Activated T-cell treated with anti-CD3 and anti-CD28 coated beads, Interleukin-2, amount 50 U/mL, for 72 hours (primary cell): ENCODE results near the gene TCERG1L. TPM values are rescaled to one million over a fixed set of nuclear protein-coding genes. Genes with fewer than 3 reads are reported as not detected.
A peak's percentile ranks its signal among the peaks of the same experiment; 100 is the strongest.
"Not testable (repeated sequence)": the region's sequence is repeated elsewhere in the genome, so short reads cannot be mapped to it uniquely, and the experiment has no call there.

Source experiments
- ATAC-seq, 2 donors: fragments of 150-1000 bp; cut with Tn5 transposase; replicated peaks in 1 of 2; 2 replicates each; pipeline ENCODE4 v1.10.0; 2021; ENCODE audit warnings: moderate library complexity in 2 of 2, mild to moderate bottlenecking in 1 of 2
- DNase-seq, 2 donors: peaks; one replicate each; pipeline ENCODE4 v3.0.0; 2021 to 2022; ENCODE audit warnings: mixed read lengths in 1 of 2
- H3K27ac Mint-ChIP-seq: one replicate; pipeline ENCODE4 v1.8.0; 2022; ENCODE audit warnings: mild to moderate bottlenecking, moderate library complexity, mixed read lengths
- H3K27me3 Mint-ChIP-seq: one replicate; pipeline ENCODE4 v1.8.0; 2022; ENCODE audit warnings: low read depth, mixed read lengths
- H3K36me3 Mint-ChIP-seq, 2 donors: one replicate each; pipeline ENCODE4 v1.8.0; 2022; ENCODE audit warnings: mixed read lengths in 2 of 2, mild to moderate bottlenecking in 1 of 2; ENCODE audit not compliant: insufficient read depth in 2 of 2
- H3K4me1 Mint-ChIP-seq: one replicate; pipeline ENCODE4 v1.8.0; 2022; ENCODE audit warnings: low read depth, mixed read lengths
- H3K4me3 Mint-ChIP-seq, 2 donors: one replicate each; pipeline ENCODE4 v1.8.0; 2022; ENCODE audit warnings: mild to moderate bottlenecking in 2 of 2, mixed read lengths in 2 of 2, moderate library complexity in 2 of 2
- H3K9me3 Mint-ChIP-seq, 2 donors: one replicate each; pipeline ENCODE4 v1.8.0; 2022; ENCODE audit warnings: mixed read lengths in 2 of 2
- total RNA-seq, 2 donors: library from RNA; stranded (reverse); gene quantifications; one replicate each; pipeline ENCODE4 v1.2.3, GENCODE V29; 2022

The TCERG1L gene
- total RNA-seq, 2 donors from 2014 or later: 0.09 TPM; not detected in 1

DNA sequence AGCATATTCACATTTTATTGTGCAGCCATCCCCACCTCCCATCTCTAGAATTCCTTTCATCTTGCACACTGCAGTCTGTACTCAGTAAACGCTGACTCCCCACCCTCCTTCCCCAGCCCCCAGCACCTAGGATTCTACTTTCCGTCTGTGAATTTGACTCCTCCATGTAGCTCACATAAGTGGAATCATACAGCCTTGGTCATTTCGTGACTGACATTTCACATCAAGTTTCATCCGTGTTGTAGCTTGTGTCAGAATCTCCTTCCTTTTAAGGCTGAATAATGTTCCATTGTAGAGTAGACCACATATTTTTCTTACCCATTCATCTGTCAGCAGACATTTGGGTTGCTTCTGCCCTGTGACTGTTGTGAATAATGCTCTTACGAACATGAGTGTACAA, 26.2 kb upstream of the TCERG1L start:
- Mint-ChIP-seq H3K4me3 (no peak overlapping the region), H3K27ac (no peak overlapping the region), H3K4me1 (no peaks in the 10 kb centered on the region), H3K9me3 (peaks cover 2 to 10% of the 10 kb centered on the region in 2 donors), H3K36me3 (peaks cover 0 to 3% of the 10 kb centered on the region in 2 donors), H3K27me3 (no peaks in the 10 kb centered on the region)
- DNase-seq (no peak), ATAC-seq (no peak)

DNA sequence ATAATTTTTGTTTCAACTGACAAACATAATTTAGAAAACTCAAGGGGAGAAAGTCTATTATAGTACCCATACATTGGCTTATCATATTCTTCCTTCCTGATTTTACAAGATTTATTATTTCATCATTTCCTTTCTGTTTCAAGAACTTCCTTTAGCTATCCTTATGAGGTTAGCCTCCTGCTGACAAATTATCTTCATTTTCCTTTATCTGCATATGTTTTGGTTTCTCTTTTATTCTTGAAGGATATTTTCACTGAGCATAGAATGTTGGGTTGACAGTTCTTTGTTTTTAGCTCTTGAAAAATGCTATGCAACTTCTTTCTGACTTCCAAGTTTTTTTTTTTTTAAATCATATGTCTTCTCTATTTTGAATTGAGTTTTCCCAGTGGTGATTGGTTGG, 21.3 kb upstream of the TCERG1L start:
- H3K27me3 Mint-ChIP-seq: no peaks in the 10 kb centered on the region
- no peak for ATAC-seq
- H3K27ac Mint-ChIP-seq: no peak overlapping the region
- H3K9me3 Mint-ChIP-seq: peaks cover 0 to 2% of the 10 kb centered on the region in 2 donors
- no peak for DNase-seq
- H3K4me3 Mint-ChIP-seq: no peak overlapping the region
- peaks cover 0 to 1% of the 10 kb centered on the region in 2 donors for H3K36me3 Mint-ChIP-seq
- no peaks in the 10 kb centered on the region for H3K4me1 Mint-ChIP-seq

DNA sequence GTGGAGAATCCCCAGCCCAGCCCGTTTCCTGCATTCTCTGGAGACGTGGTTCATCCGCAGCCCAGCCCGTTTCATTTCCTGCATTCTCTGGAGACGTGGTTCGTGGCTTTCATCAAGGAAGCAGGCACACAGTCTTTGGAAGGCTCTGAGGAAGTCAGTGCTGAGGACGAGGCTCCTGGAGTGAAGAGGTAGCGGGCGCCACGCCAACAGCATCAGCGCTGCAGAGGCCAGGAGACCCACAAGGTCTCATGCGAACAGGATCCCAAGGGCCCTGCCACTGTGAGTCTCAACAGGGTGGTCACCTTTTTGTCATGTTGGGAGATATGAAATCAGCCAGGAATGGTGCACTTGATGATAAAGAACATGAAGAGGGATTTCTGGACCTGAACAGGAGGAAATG, 12.4 kb upstream of the TCERG1L start:
- H3K9me3 Mint-ChIP-seq: no peaks in the 10 kb centered on the region
- ATAC-seq (no peak), DNase-seq (no peak)
- no peak overlapping the region for H3K27ac Mint-ChIP-seq
- H3K36me3 Mint-ChIP-seq: no peaks in the 10 kb centered on the region
- no peaks in the 10 kb centered on the region for H3K4me1 Mint-ChIP-seq
- H3K27me3 Mint-ChIP-seq: peaks cover 6% of the 10 kb centered on the region
- no peak overlapping the region for H3K4me3 Mint-ChIP-seq

DNA sequence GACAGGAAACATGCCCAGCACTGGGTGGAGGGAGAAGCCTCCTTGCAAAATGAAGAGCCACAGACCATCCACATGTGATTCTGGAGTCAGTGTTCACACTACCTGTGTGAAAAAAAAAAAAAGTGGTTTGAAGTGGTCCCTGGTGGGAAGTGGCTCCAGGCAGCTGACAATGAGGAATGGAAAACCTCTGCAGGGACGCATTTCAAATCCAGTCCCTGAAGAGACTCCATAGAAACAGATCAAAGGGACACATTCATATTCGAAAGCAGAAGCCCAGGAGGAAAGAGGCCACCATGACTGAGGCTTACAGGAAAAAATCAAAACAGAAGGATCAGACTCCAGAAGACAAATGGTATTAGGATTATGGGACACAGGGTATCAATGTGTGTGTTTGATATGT, 11.5 kb upstream of the TCERG1L start:
- H3K27ac Mint-ChIP-seq: no peak overlapping the region
- no peak for ATAC-seq
- no peaks in the 10 kb centered on the region for H3K9me3 Mint-ChIP-seq

DNA sequence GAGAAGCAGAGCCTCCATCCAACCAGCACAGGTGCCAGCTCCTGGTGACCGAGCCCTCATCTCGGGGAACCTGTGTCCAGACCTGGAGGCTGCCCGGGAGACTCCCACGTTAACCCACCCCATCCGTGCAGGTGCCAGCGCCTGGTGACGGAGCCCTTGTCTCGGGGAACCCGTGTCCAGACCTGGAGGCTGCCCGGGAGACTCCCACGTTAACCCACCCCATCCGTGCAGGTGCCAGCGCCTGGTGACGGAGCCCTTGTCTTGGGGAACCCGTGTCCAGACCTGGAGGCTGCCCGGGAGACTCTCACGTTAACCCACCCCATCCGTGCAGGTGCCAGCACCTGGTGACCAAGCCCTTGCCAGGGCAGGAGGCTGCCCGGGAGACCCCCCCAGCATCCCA, 11.1 kb upstream of the TCERG1L start:
- H3K4me1 Mint-ChIP-seq, ATAC-seq, H3K9me3 Mint-ChIP-seq, H3K27ac Mint-ChIP-seq, H3K27me3 Mint-ChIP-seq, DNase-seq, H3K4me3 Mint-ChIP-seq, H3K36me3 Mint-ChIP-seq: not testable (repeated sequence)

More for the DNA sequence above, 11.5 kb upstream of the TCERG1L start:
- no peak for DNase-seq
- Mint-ChIP-seq H3K4me3 (no peak overlapping the region), H3K36me3 (no peaks in the 10 kb centered on the region), H3K27me3 (peaks cover 6% of the 10 kb centered on the region), H3K4me1 (no peaks in the 10 kb centered on the region)

DNA sequence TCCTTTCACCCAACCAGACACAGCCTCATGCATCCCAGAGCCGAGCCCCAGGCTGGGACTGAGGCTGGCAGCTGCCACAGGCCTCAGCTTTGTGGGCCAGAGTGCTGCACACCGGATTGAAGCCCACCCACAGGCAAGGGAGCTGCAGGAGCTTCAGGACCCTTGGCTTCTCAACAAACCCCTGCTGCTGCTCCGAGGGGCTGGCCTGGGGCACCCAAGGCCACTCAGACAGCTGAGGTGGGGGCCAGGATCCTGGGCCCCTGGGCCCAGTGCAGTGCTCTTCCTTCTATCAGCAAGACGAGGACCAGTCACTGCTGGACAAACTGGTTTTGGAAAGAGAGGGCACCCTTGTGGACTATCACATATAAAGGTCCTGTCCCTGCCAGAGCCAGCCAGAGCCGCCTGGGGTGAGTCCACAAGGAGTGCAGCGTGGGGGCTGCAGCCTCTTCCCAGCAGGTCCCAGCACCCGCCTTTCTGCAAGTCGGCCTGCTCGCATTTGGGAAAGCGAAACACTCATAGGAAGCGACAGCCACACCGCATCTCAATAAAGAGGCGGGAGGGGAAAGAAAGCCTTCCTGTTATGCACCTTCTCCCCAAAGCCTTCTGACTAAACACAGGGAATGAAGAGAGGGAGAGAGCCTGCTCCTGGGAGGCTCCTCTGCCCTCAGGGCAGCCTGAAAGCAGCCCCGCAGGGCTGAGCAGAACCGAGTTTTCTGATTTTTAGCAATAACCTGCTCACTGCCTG, 9.5 kb upstream of the TCERG1L start:
- no peaks in the 10 kb centered on the region for H3K9me3 Mint-ChIP-seq
- H3K27ac Mint-ChIP-seq: no peak overlapping the region
- H3K36me3 Mint-ChIP-seq: no peaks in the 10 kb centered on the region
- DNase-seq (no peak), ATAC-seq (no peak)
- no peaks in the 10 kb centered on the region for H3K4me1 Mint-ChIP-seq
- no peak overlapping the region for H3K4me3 Mint-ChIP-seq
- H3K27me3 Mint-ChIP-seq: peaks cover 6% of the 10 kb centered on the region

DNA sequence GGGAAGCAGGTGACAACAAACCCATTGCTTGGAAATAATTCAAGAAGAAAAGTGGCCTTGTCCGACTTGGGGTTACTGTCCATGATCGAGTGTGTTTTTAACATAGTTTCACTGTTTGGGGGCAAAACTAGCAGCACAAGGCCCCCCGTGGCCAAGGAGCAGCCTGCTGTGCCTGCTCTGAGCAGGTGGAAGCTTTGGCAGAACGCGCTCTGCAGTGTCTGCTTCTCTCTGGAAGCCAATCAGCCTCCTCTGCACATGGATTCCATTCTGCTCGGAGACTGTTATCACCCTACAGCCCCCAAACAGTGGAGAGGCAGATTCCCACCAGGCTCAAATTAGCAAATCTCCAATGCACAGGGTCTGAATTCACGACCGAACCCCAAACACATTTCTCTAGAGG, 7.3 kb upstream of the TCERG1L start:
- no peak overlapping the region for H3K4me3 Mint-ChIP-seq
- no peaks in the 10 kb centered on the region for H3K9me3 Mint-ChIP-seq
- H3K27me3 Mint-ChIP-seq: peaks cover 18% of the 10 kb centered on the region
- H3K27ac Mint-ChIP-seq: no peak overlapping the region
- ATAC-seq: no peak
- H3K4me1 Mint-ChIP-seq: no peaks in the 10 kb centered on the region
- H3K36me3 Mint-ChIP-seq: no peaks in the 10 kb centered on the region
- DNase-seq: no peak

DNA sequence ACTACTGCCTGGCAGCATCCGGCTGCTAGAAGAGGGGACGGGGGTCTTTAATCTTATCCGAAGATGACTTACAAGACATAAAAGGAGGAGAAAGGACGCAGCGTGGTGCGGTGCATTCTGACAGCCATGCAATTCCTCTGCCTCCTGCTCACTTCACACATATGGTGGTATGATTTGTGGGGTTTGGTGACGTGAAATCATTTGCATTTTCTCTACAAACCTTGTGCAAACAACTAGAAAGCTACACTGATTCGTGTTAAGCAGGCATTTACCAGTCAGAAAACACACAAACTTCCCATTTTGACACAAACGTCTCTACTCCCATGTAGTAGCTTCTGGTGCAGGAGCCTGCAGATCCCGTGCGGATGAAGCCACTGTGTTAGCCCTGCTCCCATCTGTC, 6.8 kb upstream of the TCERG1L start:
- Mint-ChIP-seq H3K4me3 (no peak overlapping the region), H3K27me3 (peaks cover 18% of the 10 kb centered on the region), H3K27ac (no peak overlapping the region), H3K4me1 (no peaks in the 10 kb centered on the region), H3K36me3 (no peaks in the 10 kb centered on the region), H3K9me3 (no peaks in the 10 kb centered on the region)
- DNase-seq (no peak), ATAC-seq (no peak)

DNA sequence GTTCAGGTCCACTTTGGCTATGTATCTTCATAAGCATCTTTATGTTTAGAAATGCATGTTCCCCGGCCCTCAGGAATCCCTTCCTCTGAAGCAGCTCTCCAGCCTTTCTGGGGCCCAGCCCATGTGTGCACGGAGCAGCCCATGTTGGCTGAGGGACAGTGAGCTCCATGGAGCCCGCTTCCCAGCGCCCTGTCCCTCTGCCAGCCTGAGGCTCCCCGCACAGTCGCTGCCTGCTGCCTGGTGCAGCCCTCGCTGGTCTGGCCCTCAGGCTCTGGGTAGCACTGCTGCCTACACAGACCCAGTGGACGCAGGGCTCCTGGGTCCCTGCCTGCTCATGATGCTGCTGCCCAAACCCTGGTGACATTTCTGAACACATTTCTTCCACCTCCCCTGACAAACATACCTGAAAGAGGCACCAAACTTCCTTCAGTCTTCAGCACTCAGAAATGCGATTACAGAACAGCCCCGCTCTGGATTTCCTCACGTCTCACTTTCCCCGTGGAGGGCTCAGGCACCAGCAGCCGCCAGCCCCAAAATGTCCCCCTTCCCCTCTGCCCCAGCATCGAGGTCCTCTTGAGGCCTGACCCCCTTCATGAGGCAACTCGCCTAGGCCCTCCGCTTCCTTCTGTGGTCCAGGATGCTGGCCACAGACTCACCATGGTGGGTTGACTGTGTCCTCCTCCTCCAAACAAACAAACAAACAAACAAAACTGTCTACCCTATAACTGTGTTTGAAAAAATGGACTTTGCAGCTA, 5.0 kb upstream of the TCERG1L start:
- DNase-seq: no peak
- peaks cover 23% of the 10 kb centered on the region for H3K27me3 Mint-ChIP-seq
- ATAC-seq: no peak
- no peak overlapping the region for H3K4me3 Mint-ChIP-seq
- H3K27ac Mint-ChIP-seq: no peak overlapping the region
- no peaks in the 10 kb centered on the region for H3K9me3 Mint-ChIP-seq
- H3K36me3 Mint-ChIP-seq: peaks cover 0 to 3% of the 10 kb centered on the region in 2 donors
- H3K4me1 Mint-ChIP-seq: no peaks in the 10 kb centered on the region

DNA sequence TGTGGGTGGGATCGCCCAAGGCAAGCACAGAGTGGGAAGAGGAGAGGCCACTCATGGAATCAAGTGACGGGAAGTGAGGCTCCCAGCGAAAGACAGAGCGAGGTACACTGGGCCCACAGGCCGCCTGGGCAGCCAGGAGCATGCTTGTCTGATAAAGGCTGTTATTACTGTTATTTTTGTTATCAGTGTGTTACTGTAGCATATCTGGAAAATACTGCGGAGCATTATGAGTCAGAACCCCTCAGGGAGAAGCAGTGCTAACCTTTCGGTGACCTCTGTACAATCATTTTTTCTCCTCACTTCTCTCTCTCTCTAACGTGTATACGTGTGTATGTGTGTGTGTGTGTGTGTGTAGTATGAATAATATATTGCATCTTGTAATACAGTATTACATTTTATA, 3.8 kb upstream of the TCERG1L start:
- no peaks in the 10 kb centered on the region for H3K4me1 Mint-ChIP-seq
- no peak overlapping the region for H3K27ac Mint-ChIP-seq
- H3K36me3 Mint-ChIP-seq: peaks cover 0 to 3% of the 10 kb centered on the region in 2 donors
- DNase-seq (no peak), ATAC-seq (peak in 1 of 2 donors; percentile 12)
- no peak overlapping the region for H3K4me3 Mint-ChIP-seq
- peaks cover 27% of the 10 kb centered on the region for H3K27me3 Mint-ChIP-seq
- no peaks in the 10 kb centered on the region for H3K9me3 Mint-ChIP-seq

DNA sequence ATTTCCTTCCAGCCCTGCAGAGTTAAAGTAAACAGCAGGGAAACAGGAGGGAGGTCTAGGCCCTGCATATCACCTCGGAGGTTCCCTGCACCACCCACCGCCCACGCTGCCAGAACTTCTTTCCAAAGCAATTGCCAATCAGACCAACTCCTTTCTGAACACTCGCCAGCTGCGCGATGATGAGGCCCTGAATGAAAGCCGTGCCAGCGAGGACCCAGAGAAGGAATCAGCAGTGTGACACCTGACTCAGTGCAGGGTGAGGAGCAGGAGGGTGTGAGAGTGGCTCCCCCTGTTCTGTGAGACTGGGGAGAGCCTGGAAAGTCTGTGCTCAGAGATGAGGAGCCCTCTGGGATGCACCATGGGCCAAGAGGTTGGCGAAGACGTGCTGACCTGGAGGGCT, 3.3 kb upstream of the TCERG1L start:
- Mint-ChIP-seq H3K36me3 (peaks cover 0 to 3% of the 10 kb centered on the region in 2 donors), H3K27me3 (peaks cover 33% of the 10 kb centered on the region), H3K4me3 (no peak overlapping the region), H3K9me3 (no peaks in the 10 kb centered on the region), H3K27ac (no peak overlapping the region), H3K4me1 (no peaks in the 10 kb centered on the region)
- ATAC-seq (no peak), DNase-seq (no peak)

DNA sequence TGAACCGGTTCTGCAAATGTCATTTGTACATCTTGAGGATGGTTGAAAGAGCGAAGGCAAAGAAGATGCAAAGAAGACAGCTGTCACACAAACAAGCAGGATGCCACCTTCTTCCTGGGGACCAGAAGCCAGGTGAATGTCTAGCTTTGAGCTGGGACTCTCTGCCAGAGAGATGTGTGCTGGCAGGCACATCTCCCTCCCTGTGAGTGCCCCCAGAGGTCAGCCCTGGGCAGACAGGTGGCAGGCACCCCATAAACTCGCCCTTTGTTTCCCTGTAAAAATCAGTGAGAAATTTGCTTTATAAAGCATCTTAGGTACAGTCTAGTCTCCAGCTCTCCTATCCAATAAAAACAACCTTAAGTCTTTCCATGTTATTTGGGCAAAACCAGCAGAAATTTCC, 2.6 kb upstream of the TCERG1L start:
- peaks cover 0 to 3% of the 10 kb centered on the region in 2 donors for H3K36me3 Mint-ChIP-seq
- H3K27me3 Mint-ChIP-seq: peaks cover 39% of the 10 kb centered on the region
- H3K4me1 Mint-ChIP-seq: no peaks in the 10 kb centered on the region
- DNase-seq: no peak
- no peak for ATAC-seq
- no peaks in the 10 kb centered on the region for H3K9me3 Mint-ChIP-seq
- H3K4me3 Mint-ChIP-seq: no peak overlapping the region
- no peak overlapping the region for H3K27ac Mint-ChIP-seq

DNA sequence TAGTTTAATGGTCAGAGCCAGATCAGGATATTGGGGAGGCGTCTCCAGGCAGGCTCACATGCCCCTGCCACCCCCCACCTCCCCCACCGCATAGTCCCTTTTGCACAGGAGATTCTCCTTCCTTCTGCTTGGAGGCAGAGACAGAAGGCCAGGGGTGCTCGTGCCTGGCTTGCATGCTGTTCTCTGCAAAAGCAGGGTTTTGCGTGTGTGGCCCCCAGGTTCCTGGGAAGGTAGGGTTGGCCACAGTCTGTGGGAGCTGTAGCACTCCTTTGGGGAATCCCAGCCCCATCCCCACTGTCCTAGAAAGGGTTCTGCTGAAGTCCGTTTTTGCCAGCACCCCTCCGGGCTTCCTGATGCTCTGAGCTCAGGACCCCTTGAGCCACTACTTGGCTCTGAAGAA, 1.9 kb upstream of the TCERG1L start:
- no peak for ATAC-seq
- H3K27ac Mint-ChIP-seq: no peak overlapping the region
- H3K4me3 Mint-ChIP-seq: peak overlapping the region; percentile 55 to 63
- no peaks in the 10 kb centered on the region for H3K4me1 Mint-ChIP-seq
- H3K27me3 Mint-ChIP-seq: peaks cover 43% of the 10 kb centered on the region
- H3K9me3 Mint-ChIP-seq: no peaks in the 10 kb centered on the region
- DNase-seq: no peak
- H3K36me3 Mint-ChIP-seq: peaks cover 0 to 3% of the 10 kb centered on the region in 2 donors
